ENCODE results near the gene NDUFS1. TPM values are rescaled to one million over a fixed set of nuclear protein-coding genes. Genes with fewer than 3 reads are reported as not detected.
"Not testable (repeated sequence)": the region's sequence is repeated elsewhere in the genome, so short reads cannot be mapped to it uniquely, and the experiment has no call there.

Gene NDUFS1
- polyA plus RNA-seq, 1 donor from 2014 or later, result 113 TPM

DNA sequence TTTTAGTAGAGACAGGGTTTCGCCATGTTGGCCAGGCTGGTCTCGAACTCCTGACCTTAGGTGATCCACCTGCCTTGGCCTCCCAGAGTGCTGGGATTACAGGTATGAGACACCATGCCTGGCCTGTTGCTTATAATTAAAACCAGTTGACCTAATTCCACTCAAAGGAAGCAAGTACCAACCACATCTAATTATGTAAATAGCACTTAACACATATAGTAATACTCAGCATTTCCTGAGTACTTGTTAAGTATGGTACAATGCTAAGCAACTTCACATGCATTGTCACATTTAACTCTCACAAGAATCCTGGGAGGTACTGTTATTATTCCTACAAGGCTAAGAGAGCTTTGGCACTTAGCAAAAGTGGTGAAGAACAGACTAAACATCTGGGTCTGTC is 48.1 kb upstream of the NDUFS1 start:
- H2AFZ ChIP-seq (ENCODE audit: low read depth, low read length); H3K9me2 ChIP-seq (ENCODE audit: insufficient read depth, low read length); H3K36me3 ChIP-seq (ENCODE audit: insufficient read depth, low read length): not testable (repeated sequence)

DNA sequence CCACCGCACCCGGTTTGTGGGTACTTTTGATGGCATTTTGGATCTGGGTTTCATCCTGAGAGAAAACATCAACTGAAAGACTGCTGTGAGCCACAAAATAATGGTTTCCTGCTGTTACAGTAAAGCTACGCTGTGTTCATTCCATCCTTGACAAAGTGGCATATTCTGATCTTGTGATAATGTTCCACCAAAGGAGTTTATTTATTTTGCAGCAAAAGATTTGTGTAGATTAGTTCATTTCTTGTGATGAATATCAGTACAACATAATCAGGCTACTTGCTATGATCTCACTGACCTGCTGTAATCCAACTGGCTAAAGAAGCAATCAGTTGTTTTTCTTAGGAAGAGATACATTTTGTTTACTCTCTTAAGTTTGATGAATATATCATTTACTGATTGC is 45.5 kb upstream of the NDUFS1 start:
- Histone ChIP-seq H3K9me2 (ENCODE audit: insufficient read depth, low read length) (no peaks in the 10 kb centered on the region), H3K27ac (ENCODE audit: low read length) (no peak overlapping the region), H3K4me3 (ENCODE audit: low read length) (no peak overlapping the region), H3K27me3 (ENCODE audit: insufficient read depth, low read depth, low read length) (no peaks in the 10 kb centered on the region), H2AFZ (ENCODE audit: low read depth, low read length) (no peak overlapping the region), H3F3A (ENCODE audit: insufficient read depth, low read length, poor library complexity, severe bottlenecking) (no peaks in the 10 kb centered on the region), H3K4me2 (ENCODE audit: low read length) (no peak overlapping the region), H3K9ac (ENCODE audit: low read length) (no peak overlapping the region), H3K36me3 (ENCODE audit: insufficient read depth, low read length) (no peaks in the 10 kb centered on the region), H4K20me1 (ENCODE audit: insufficient read depth) (no peaks in the 10 kb centered on the region), H3K9me3 (ENCODE audit: low read length) (no peaks in the 10 kb centered on the region), H3K79me2 (replicated peaks; ENCODE audit: insufficient read depth, low read length) (no peaks in the 10 kb centered on the region)
- TF ChIP-seq MXI1 (conservative IDR thresholded peaks at IDR 0.05; ENCODE audit: poor library complexity, severe bottlenecking), result no peak
- TF ChIP-seq, protein P1, sequence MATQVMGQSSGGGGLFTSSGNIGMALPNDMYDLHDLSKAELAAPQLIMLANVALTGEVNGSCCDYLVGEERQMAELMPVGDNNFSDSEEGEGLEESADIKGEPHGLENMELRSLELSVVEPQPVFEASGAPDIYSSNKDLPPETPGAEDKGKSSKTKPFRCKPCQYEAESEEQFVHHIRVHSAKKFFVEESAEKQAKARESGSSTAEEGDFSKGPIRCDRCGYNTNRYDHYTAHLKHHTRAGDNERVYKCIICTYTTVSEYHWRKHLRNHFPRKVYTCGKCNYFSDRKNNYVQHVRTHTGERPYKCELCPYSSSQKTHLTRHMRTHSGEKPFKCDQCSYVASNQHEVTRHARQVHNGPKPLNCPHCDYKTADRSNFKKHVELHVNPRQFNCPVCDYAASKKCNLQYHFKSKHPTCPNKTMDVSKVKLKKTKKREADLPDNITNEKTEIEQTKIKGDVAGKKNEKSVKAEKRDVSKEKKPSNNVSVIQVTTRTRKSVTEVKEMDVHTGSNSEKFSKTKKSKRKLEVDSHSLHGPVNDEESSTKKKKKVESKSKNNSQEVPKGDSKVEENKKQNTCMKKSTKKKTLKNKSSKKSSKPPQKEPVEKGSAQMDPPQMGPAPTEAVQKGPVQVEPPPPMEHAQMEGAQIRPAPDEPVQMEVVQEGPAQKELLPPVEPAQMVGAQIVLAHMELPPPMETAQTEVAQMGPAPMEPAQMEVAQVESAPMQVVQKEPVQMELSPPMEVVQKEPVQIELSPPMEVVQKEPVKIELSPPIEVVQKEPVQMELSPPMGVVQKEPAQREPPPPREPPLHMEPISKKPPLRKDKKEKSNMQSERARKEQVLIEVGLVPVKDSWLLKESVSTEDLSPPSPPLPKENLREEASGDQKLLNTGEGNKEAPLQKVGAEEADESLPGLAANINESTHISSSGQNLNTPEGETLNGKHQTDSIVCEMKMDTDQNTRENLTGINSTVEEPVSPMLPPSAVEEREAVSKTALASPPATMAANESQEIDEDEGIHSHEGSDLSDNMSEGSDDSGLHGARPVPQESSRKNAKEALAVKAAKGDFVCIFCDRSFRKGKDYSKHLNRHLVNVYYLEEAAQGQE (IDR thresholded peaks at IDR 0.05; ENCODE audit: borderline replicate concordance), result no peak
- TF ChIP-seq POLR2AphosphoS5 (IDR thresholded peaks at IDR 0.05), result no peak
- TF ChIP-seq EP300 (conservative IDR thresholded peaks at IDR 0.05; ENCODE audit: poor library complexity, severe bottlenecking), result no peak
- no peak for TF ChIP-seq RAD21 (conservative IDR thresholded peaks at IDR 0.05)
- TF ChIP-seq, protein P2, sequence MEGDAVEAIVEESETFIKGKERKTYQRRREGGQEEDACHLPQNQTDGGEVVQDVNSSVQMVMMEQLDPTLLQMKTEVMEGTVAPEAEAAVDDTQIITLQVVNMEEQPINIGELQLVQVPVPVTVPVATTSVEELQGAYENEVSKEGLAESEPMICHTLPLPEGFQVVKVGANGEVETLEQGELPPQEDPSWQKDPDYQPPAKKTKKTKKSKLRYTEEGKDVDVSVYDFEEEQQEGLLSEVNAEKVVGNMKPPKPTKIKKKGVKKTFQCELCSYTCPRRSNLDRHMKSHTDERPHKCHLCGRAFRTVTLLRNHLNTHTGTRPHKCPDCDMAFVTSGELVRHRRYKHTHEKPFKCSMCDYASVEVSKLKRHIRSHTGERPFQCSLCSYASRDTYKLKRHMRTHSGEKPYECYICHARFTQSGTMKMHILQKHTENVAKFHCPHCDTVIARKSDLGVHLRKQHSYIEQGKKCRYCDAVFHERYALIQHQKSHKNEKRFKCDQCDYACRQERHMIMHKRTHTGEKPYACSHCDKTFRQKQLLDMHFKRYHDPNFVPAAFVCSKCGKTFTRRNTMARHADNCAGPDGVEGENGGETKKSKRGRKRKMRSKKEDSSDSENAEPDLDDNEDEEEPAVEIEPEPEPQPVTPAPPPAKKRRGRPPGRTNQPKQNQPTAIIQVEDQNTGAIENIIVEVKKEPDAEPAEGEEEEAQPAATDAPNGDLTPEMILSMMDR (IDR thresholded peaks at IDR 0.05; ENCODE audit: poor library complexity, severe bottlenecking), result no peak
- TF ChIP-seq TAF1 (IDR thresholded peaks at IDR 0.05; ENCODE audit: low read depth), result no peak
- TF ChIP-seq SMC3 (conservative IDR thresholded peaks at IDR 0.05; ENCODE audit: poor library complexity), result no peak
- no peak for TF ChIP-seq EZH2 (IDR thresholded peaks at IDR 0.05; ENCODE audit: borderline replicate concordance, insufficient read depth, low read length, poor library complexity, severe bottlenecking)

More for the DNA sequence above, 48.1 kb upstream of the NDUFS1 start:
- not testable (repeated sequence) for H3F3A ChIP-seq (ENCODE audit: insufficient read depth, low read length, poor library complexity, severe bottlenecking); H4K20me1 ChIP-seq (ENCODE audit: insufficient read depth); H3K9me3 ChIP-seq (ENCODE audit: low read length); H3K27ac ChIP-seq (ENCODE audit: low read length); H3K27me3 ChIP-seq (ENCODE audit: insufficient read depth, low read depth, low read length); H3K4me3 ChIP-seq (ENCODE audit: low read length); H3K4me2 ChIP-seq (ENCODE audit: low read length); H3K79me2 ChIP-seq (replicated peaks; ENCODE audit: insufficient read depth, low read length); H3K9ac ChIP-seq (ENCODE audit: low read length)

DNA sequence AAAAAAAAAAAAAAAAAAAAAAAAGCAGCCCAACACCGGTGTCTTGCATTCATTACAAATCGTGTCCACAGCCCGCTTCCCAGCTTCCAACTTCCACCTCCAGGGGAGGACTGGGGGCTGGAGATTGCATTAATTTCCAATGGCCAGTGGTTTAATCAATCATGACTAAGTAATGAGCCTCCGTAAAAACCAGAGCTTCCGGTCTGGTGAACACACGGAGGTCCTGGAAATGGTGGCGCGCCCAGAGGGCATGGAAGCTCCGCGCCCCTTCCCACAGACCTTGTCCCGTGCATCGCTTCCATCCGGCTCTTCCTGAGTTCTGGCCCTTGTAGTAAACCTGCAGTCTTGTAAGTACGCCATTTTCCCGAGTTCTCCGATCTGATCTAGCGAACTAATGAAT is 44.1 kb upstream of the NDUFS1 start:
- no peak overlapping the region for H3K4me3 ChIP-seq (ENCODE audit: low read length)
- TF ChIP-seq EP300 (conservative IDR thresholded peaks at IDR 0.05; ENCODE audit: poor library complexity, severe bottlenecking), result no peak
- TF ChIP-seq MXI1 (conservative IDR thresholded peaks at IDR 0.05; ENCODE audit: poor library complexity, severe bottlenecking), result no peak
- TF ChIP-seq, protein P1 (IDR thresholded peaks at IDR 0.05; ENCODE audit: borderline replicate concordance), result no peak
- TF ChIP-seq, protein P2 (IDR thresholded peaks at IDR 0.05; ENCODE audit: poor library complexity, severe bottlenecking), result no peak
- TF ChIP-seq SMC3 (conservative IDR thresholded peaks at IDR 0.05; ENCODE audit: poor library complexity), result no peak
- TF ChIP-seq POLR2AphosphoS5 (IDR thresholded peaks at IDR 0.05), result no peak
- TF ChIP-seq EZH2 (IDR thresholded peaks at IDR 0.05; ENCODE audit: borderline replicate concordance, insufficient read depth, low read length, poor library complexity, severe bottlenecking), result no peak
- no peak for TF ChIP-seq TAF1 (IDR thresholded peaks at IDR 0.05; ENCODE audit: low read depth)
- TF ChIP-seq RAD21 (conservative IDR thresholded peaks at IDR 0.05), result no peak

More for the DNA sequence above, 44.1 kb upstream of the NDUFS1 start:
- Histone ChIP-seq H3F3A (ENCODE audit: insufficient read depth, low read length, poor library complexity, severe bottlenecking) (no peaks in the 10 kb centered on the region), H3K9me2 (ENCODE audit: insufficient read depth, low read length) (no peaks in the 10 kb centered on the region), H3K9me3 (ENCODE audit: low read length) (no peaks in the 10 kb centered on the region), H3K4me2 (ENCODE audit: low read length) (no peak overlapping the region), H4K20me1 (ENCODE audit: insufficient read depth) (no peaks in the 10 kb centered on the region), H3K27me3 (ENCODE audit: insufficient read depth, low read depth, low read length) (no peaks in the 10 kb centered on the region), H3K79me2 (replicated peaks; ENCODE audit: insufficient read depth, low read length) (no peaks in the 10 kb centered on the region), H3K9ac (ENCODE audit: low read length) (no peak overlapping the region), H3K27ac (ENCODE audit: low read length) (no peak overlapping the region), H2AFZ (ENCODE audit: low read depth, low read length) (no peak overlapping the region), H3K36me3 (ENCODE audit: insufficient read depth, low read length) (no peaks in the 10 kb centered on the region)
